Measurements from ENCODE around the gene U2SURP.
"Not testable (repeated sequence)": the region's sequence is repeated elsewhere in the genome, so short reads cannot be mapped to it uniquely, and the experiment has no call there.

U2SURP gene

GRCh38 chr3:143014921-143015320 lies 13.6 kb downstream of the U2SURP start:
- no peak for DNase-seq

GRCh38 chr3:143016321-143016972 lies 15.1 kb downstream of the U2SURP start:
- peak in 2 of 3 donors; percentile 41 to 64 for DNase-seq

GRCh38 chr3:143024351-143024960 lies 23.1 kb downstream of the U2SURP start:
- no peak for DNase-seq

- no peak for DNase-seq
Measured at GRCh38 chr3:143031327-143031726, 30.0 kb downstream of the U2SURP start.

- not testable (repeated sequence) for DNase-seq
Measured at GRCh38 chr3:143031796-143032387, 30.5 kb downstream of the U2SURP start.

GRCh38 chr3:143035466-143036211 lies 34.3 kb downstream of the U2SURP start:
- peak; percentile 4 to 41 (median 38) for DNase-seq

GRCh38 chr3:143036557-143036956 lies 35.2 kb downstream of the U2SURP start:
- DNase-seq = peak in 1 of 3 donors; percentile 34

- no peak for DNase-seq
Measured at GRCh38 chr3:143037867-143038266, 36.5 kb downstream of the U2SURP start.

- peak; percentile 4 to 31 (median 23) for DNase-seq
Measured at GRCh38 chr3:143040261-143040879, 39.0 kb downstream of the U2SURP start.

- no peak for DNase-seq
Measured at GRCh38 chr3:143041903-143042302, 40.5 kb downstream of the U2SURP start.

- DNase-seq = no peak
Measured at GRCh38 chr3:143045639-143046038, 44.3 kb downstream of the U2SURP start.

GRCh38 chr3:143046075-143046474 lies 44.7 kb downstream of the U2SURP start:
- DNase-seq = not testable (repeated sequence)

GRCh38 chr3:143054011-143054410 lies 52.6 kb downstream of the U2SURP start:
- no peak for DNase-seq

GRCh38 chr3:143056372-143056771 lies 55.0 kb downstream of the U2SURP start:
- no peak for DNase-seq

- peak; percentile 23 to 71 (median 48) for DNase-seq
Measured at GRCh38 chr3:143060906-143061305, 59.5 kb downstream of the U2SURP start.

GRCh38 chr3:143063018-143063417 lies 61.6 kb downstream of the U2SURP start:
- DNase-seq = no peak

- DNase-seq = no peak
Measured at GRCh38 chr3:143064777-143065176, 63.4 kb downstream of the U2SURP start.

- no peak for DNase-seq
Measured at GRCh38 chr3:143065364-143065763, 64.0 kb downstream of the U2SURP start.

GRCh38 chr3:143066033-143066432 lies 64.7 kb downstream of the U2SURP start:
- DNase-seq = no peak

- DNase-seq = no peak
Measured at GRCh38 chr3:143067201-143067600, 65.8 kb downstream of the U2SURP start.

- no peak for DNase-seq
Measured at GRCh38 chr3:143068059-143068458, 66.7 kb downstream of the U2SURP start.

- no peak for DNase-seq
Measured at GRCh38 chr3:143070977-143071551, 69.7 kb downstream of the U2SURP start.

GRCh38 chr3:143071776-143072175 lies 70.4 kb downstream of the U2SURP start:
- no peak for DNase-seq
